Lung (tissue), 12 donors: ENCODE data around the gene RXFP4. TPM values are rescaled to one million over a fixed set of nuclear protein-coding genes. Genes with fewer than 3 reads are reported as not detected.
"Not testable (repeated sequence)": the region's sequence is repeated elsewhere in the genome, so short reads cannot be mapped to it uniquely, and the experiment has no call there.

Experiments
- ATAC-seq: fragments of 200-7000 bp; cut with Tn5 transposase; one replicate; pipeline ENCODE4 v1.9.1; 2020; ENCODE audit warnings: moderate number of reproducible peaks; ENCODE audit not compliant: insufficient read depth, low FRiP score
- DNase-seq, 3 donors: peaks; one replicate each; pipeline ENCODE4 v3.0.0-alpha.2; 2013 to 2017
- H3K27ac ChIP-seq, 2 donors: one replicate each; pipeline ENCODE4 v1.5.1; 2013; ENCODE audit warnings: mild to moderate bottlenecking in 2 of 2, moderate library complexity in 2 of 2, control low read depth in 1 of 2, inconsistent platforms in 1 of 2, low read depth in 1 of 2, low read length in 1 of 2
- H3K27me3 ChIP-seq, 3 donors: one replicate each; pipeline ENCODE4 v1.5.1; 2013; ENCODE audit warnings: low read length in 2 of 3; ENCODE audit not compliant: control insufficient read depth in 3 of 3, insufficient read depth in 3 of 3
- H3K36me3 ChIP-seq, 4 donors: one replicate each; pipeline ENCODE4 v1.5.1; 2013; ENCODE audit warnings: low read length in 4 of 4, mild to moderate bottlenecking in 1 of 4, moderate library complexity in 1 of 4; ENCODE audit not compliant: control insufficient read depth in 4 of 4, insufficient read depth in 4 of 4
- H3K4me1 ChIP-seq, 5 donors: one replicate each; pipeline ENCODE4 v1.5.1; 2013; ENCODE audit warnings: low read length in 5 of 5, mild to moderate bottlenecking in 2 of 5, moderate library complexity in 1 of 5; ENCODE audit not compliant: control insufficient read depth in 5 of 5, insufficient read depth in 5 of 5
- H3K4me3 ChIP-seq: one replicate; pipeline ENCODE4 v1.5.1; 2013; ENCODE audit warnings: mild to moderate bottlenecking, control low read depth, moderate library complexity
- H3K9ac ChIP-seq, 2 donors: one replicate each; pipeline ENCODE4 v1.5.1; 2013; ENCODE audit warnings: low read length in 2 of 2, control low read depth in 1 of 2; ENCODE audit not compliant: insufficient read depth in 1 of 2
- H3K9me3 ChIP-seq, 4 donors: one replicate each; pipeline ENCODE4 v1.5.1; 2013; ENCODE audit warnings: low read length in 3 of 4, mild to moderate bottlenecking in 1 of 4, moderate library complexity in 1 of 4; ENCODE audit not compliant: control insufficient read depth in 4 of 4, insufficient read depth in 3 of 4
- CTCF ChIP-seq: IDR thresholded peaks from 2 replicates; pipeline ENCODE4 v1.5.1; 2012; ENCODE audit warnings: mild to moderate bottlenecking; ENCODE audit errors: control extremely low read depth, extremely low read depth
- WGBS, 2 donors: extraction: QIAGEN DNeasy Blood & Tissue Kit; methylation state at CpG; one replicate each; pipeline ENCODE4 v1.1.7; 2013; 5-methylcytosine and 5-hydroxymethylcytosine counted together
- polyA plus RNA-seq, 2 donors: library from polyadenylated mRNA; stranded (reverse); fragments of 200-250 nt; gene quantifications; one replicate each; pipeline ENCODE4 v1.2.1, GENCODE V29; 2013
- total RNA-seq, 2 donors: library from RNA; depleted of rRNA in 1 of 2; stranded (reverse); fragments of >200 nt in 1 of 2; gene quantifications; one replicate each; pipeline ENCODE4 v1.2.1, GENCODE V29; 2014 to 2021
- donor health status: control.
- donor health status: control.
- donor health status: Bipolar disorder and iron deficiency.
- donor health status: healthy.
- donor health status: DM: yes; HTN: yes; CAD: no.

Gene RXFP4
- total and polyA plus RNA-seq, 4 donors, result 0.05 to 0.20 TPM; not detected in 2

GRCh38 chr1:155983191-155984024, 42.0 kb downstream of the RXFP4 start:
- Histone ChIP-seq H3K9me3 (no peaks in the 10 kb centered on the region), H3K9ac (peak overlapping the region in 1 of 2 donors; percentile 74), H3K4me1 (peaks cover 11 to 54% (median 23%) of the 10 kb centered on the region in 5 donors), H3K27ac (peak overlapping the region; percentile 55 to 73), H3K36me3 (peaks cover 0 to 3% (median 0%) of the 10 kb centered on the region in 4 donors), H3K4me3 (no peak overlapping the region), H3K27me3 (no peaks in the 10 kb centered on the region)
- TF ChIP-seq CTCF, result no peak
- peak; percentile 17 for ATAC-seq
- 19 to 29% methylated on average over 4 of the region's 4 CpGs for WGBS, 2 donors
- DNase-seq, result peak; percentile 90 to 97 (median 95)

GRCh38 chr1:155984341-155984740, 42.9 kb downstream of the RXFP4 start:
- H3K9me3 ChIP-seq, result no peaks in the 10 kb centered on the region
- H3K27me3 ChIP-seq, result no peaks in the 10 kb centered on the region
- DNase-seq (peak in 2 of 3 donors; percentile 52 to 53), ATAC-seq (no peak)
- WGBS, 2 donors, result 80 to 91% methylated on average over 7 of the region's 7 CpGs
- TF ChIP-seq CTCF, result no peak
- peak overlapping the region; percentile 44 to 47 for H3K9ac ChIP-seq
- peaks cover 11 to 54% (median 23%) of the 10 kb centered on the region in 5 donors for H3K4me1 ChIP-seq
- H3K27ac ChIP-seq, result peak overlapping the region; percentile 55 to 73
- peaks cover 0 to 3% (median 0%) of the 10 kb centered on the region in 4 donors for H3K36me3 ChIP-seq
- H3K4me3 ChIP-seq, result no peak overlapping the region

- not testable (repeated sequence) for H3K9me3 ChIP-seq, DNase-seq, ATAC-seq, H3K36me3 ChIP-seq, H3K27me3 ChIP-seq, H3K4me3 ChIP-seq, H3K9ac ChIP-seq
- 83 to 96% methylated on average over 10 to 11 of the region's 11 CpGs for WGBS, 2 donors
- H3K27ac ChIP-seq, result peak overlapping the region in 1 of 2 donors; percentile 6
- peaks cover 5 to 46% (median 16%) of the 10 kb centered on the region in 5 donors for H3K4me1 ChIP-seq
Measured at GRCh38 chr1:155984903-155985645, 43.6 kb downstream of the RXFP4 start.
